ENCODE measurements around the gene SLC39A11.
"Not testable (repeated sequence)": the region's sequence is repeated elsewhere in the genome, so short reads cannot be mapped to it uniquely, and the experiment has no call there.

The SLC39A11 gene

GRCh38 chr17:72916991-72917390 is 175.5 kb downstream of the SLC39A11 start:
- DNase-seq (ENCODE audit: low spot score) = no peak

GRCh38 chr17:72915625-72916081 is 176.8 kb downstream of the SLC39A11 start:
- DNase-seq (ENCODE audit: low spot score) = no peak

GRCh38 chr17:72913142-72913682 is 179.3 kb downstream of the SLC39A11 start:
- DNase-seq (ENCODE audit: low spot score) = no peak

GRCh38 chr17:72906306-72906705 is 186.2 kb downstream of the SLC39A11 start:
- no peak for DNase-seq (ENCODE audit: low spot score)

GRCh38 chr17:72903522-72903921 is 189.0 kb downstream of the SLC39A11 start:
- DNase-seq (ENCODE audit: low spot score) = no peak

GRCh38 chr17:72901657-72902056 is 190.8 kb downstream of the SLC39A11 start:
- no peak for DNase-seq (ENCODE audit: low spot score)

- DNase-seq (ENCODE audit: low spot score) = no peak
Observed at GRCh38 chr17:72901083-72901482, 191.4 kb downstream of the SLC39A11 start.

- DNase-seq (ENCODE audit: low spot score) = no peak
Observed at GRCh38 chr17:72900654-72900971, 191.9 kb downstream of the SLC39A11 start.

GRCh38 chr17:72898725-72899124 is 193.8 kb downstream of the SLC39A11 start:
- no peak for DNase-seq (ENCODE audit: low spot score)

GRCh38 chr17:72896288-72896687 is 196.2 kb downstream of the SLC39A11 start:
- DNase-seq (ENCODE audit: low spot score) = not testable (repeated sequence)

- no peak for DNase-seq (ENCODE audit: low spot score)
Observed at GRCh38 chr17:72891627-72892026, 200.9 kb downstream of the SLC39A11 start.

GRCh38 chr17:72890711-72891110 is 201.8 kb downstream of the SLC39A11 start:
- DNase-seq (ENCODE audit: low spot score) = no peak

- DNase-seq (ENCODE audit: low spot score) = no peak
Observed at GRCh38 chr17:72887917-72888316, 204.6 kb downstream of the SLC39A11 start.

- no peak for DNase-seq (ENCODE audit: low spot score)
Observed at GRCh38 chr17:72887322-72887721, 205.2 kb downstream of the SLC39A11 start.

- DNase-seq (ENCODE audit: low spot score) = no peak
Observed at GRCh38 chr17:72886622-72887021, 205.9 kb downstream of the SLC39A11 start.

- DNase-seq (ENCODE audit: low spot score) = no peak
Observed at GRCh38 chr17:72884066-72884465, 208.4 kb downstream of the SLC39A11 start.

GRCh38 chr17:72883351-72883750 is 209.1 kb downstream of the SLC39A11 start:
- DNase-seq (ENCODE audit: low spot score) = no peak

- no peak for DNase-seq (ENCODE audit: low spot score)
Observed at GRCh38 chr17:72882426-72882825, 210.1 kb downstream of the SLC39A11 start.

GRCh38 chr17:72879877-72880276 is 212.6 kb downstream of the SLC39A11 start:
- DNase-seq (ENCODE audit: low spot score) = no peak

- DNase-seq (ENCODE audit: low spot score) = no peak
Observed at GRCh38 chr17:72878975-72879660, 213.4 kb downstream of the SLC39A11 start.

- DNase-seq (ENCODE audit: low spot score) = no peak
Observed at GRCh38 chr17:72877348-72877747, 215.1 kb downstream of the SLC39A11 start.

- no peak for DNase-seq (ENCODE audit: low spot score)
Observed at GRCh38 chr17:72876413-72876812, 216.1 kb downstream of the SLC39A11 start.

- no peak for DNase-seq (ENCODE audit: low spot score)
Observed at GRCh38 chr17:72875361-72875760, 217.1 kb downstream of the SLC39A11 start.

GRCh38 chr17:72872396-72872795 is 220.1 kb downstream of the SLC39A11 start:
- DNase-seq (ENCODE audit: low spot score) = no peak
